ENCODE results near the gene IRF5.

The IRF5 gene

DNA sequence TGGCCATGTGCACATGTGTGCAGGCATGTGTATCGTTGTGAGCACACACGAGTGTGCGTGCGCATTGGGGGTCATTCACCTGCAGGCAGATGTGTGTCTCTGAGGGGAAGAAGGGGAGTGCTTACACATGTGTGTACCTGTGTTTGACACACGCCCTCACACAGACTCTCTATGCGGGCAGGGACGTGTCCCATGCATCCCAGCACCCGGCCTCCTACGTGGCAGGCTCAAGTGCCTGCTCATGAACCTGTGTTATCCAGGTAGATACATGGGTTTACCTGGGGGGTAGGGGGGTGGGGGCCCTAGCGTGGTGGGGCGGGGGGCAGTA, 45.8 kb upstream of the IRF5 start:
- no peak overlapping the region for H3K4me3 ChIP-seq (ENCODE audit: low read depth, low read length)
- TF ChIP-seq, protein P1, sequence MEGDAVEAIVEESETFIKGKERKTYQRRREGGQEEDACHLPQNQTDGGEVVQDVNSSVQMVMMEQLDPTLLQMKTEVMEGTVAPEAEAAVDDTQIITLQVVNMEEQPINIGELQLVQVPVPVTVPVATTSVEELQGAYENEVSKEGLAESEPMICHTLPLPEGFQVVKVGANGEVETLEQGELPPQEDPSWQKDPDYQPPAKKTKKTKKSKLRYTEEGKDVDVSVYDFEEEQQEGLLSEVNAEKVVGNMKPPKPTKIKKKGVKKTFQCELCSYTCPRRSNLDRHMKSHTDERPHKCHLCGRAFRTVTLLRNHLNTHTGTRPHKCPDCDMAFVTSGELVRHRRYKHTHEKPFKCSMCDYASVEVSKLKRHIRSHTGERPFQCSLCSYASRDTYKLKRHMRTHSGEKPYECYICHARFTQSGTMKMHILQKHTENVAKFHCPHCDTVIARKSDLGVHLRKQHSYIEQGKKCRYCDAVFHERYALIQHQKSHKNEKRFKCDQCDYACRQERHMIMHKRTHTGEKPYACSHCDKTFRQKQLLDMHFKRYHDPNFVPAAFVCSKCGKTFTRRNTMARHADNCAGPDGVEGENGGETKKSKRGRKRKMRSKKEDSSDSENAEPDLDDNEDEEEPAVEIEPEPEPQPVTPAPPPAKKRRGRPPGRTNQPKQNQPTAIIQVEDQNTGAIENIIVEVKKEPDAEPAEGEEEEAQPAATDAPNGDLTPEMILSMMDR (IDR thresholded peaks at IDR 0.05; ENCODE audit: borderline replicate concordance, insufficient read depth, low read depth, low read length): no peak

- H3K4me3 ChIP-seq (ENCODE audit: low read depth, low read length): no peak overlapping the region
- TF ChIP-seq, protein P1 (IDR thresholded peaks at IDR 0.05; ENCODE audit: borderline replicate concordance, insufficient read depth, low read depth, low read length): no peak
These were observed 45.0 kb upstream of the IRF5 start for GRCh38 chr7:128892521-128893250.

DNA sequence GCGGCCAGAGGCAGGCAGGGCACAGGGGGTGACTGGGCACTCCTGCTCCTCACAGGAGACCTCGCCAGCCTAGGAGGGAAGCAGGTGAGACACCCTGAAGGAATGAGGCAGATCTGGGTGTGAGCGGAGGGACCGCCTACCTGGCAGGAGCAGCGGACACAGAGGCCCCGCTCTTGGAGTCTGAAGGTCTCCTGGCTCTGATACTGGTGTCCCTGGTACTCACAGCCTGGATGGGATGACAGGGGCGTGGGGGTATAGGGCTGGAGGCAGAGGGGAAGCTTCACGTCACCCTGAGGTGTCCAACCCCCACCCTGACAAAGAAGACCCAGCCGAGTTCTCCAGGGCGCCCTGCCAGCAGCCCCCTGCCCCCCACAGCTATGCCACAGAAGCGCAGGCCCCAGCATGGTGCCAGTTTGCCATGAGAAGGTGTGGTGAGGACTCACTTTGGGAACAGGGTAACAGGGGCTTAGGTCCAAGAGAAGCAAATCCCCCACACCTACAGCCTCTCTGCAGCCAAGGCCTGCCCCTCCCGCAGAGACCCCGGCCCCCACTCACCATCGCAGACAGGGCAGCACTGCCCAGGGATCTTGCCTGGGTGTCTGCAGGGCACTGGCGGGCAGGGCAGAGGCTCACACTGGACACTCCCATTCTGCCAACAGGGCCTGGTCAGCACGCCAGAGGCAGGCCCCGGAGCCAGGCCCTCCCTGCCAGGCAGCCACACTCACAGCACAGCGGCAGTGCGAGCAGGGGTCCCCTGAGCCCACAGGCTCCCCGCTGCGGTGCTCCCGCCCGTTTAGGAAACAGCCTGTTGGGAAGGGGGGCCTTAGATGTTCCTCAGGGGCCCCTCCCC, 44.3 kb upstream of the IRF5 start:
- TF ChIP-seq, protein P1 (IDR thresholded peaks at IDR 0.05; ENCODE audit: borderline replicate concordance, insufficient read depth, low read depth, low read length): no peak

DNA sequence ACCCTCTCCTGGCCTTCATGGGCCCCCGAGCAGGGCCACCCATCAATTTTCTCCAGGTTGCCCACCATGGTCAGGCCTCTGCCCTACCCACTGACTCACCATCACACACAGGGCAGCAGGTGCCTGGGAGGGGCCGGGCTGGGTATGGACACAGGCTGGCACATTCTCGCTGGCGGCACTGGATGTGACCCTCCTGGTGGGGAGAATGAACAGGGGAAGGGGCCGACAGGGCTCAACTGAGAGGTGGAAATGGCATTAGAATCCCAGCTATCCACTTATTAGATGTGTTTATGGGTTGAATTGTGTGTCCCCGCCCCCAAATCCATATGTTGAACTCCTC, 43.7 kb upstream of the IRF5 start:
- H3K4me3 ChIP-seq (ENCODE audit: low read depth, low read length): no peak overlapping the region
- TF ChIP-seq, protein P1 (IDR thresholded peaks at IDR 0.05; ENCODE audit: borderline replicate concordance, insufficient read depth, low read depth, low read length): no peak

More for the DNA sequence above, 44.3 kb upstream of the IRF5 start:
- H3K4me3 ChIP-seq (ENCODE audit: low read depth, low read length): no peak overlapping the region

DNA sequence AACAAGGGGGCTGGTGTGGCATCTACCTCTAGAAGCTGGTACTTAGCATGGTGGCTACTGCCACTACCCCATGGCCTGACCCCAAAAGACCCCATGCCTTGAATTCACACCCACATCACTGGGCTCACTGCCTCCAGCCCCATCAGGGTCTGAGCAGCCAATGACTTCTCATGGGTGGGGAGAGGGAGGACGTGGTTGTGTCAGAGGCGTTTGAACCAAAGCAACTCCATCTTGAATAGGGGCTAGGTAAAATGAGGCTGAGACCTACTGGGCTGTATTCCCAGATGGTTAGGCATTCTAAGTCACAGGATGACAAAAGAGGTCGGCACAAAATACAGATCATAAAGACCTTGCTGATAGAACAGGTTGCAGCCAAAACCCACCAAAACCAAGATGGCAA, 42.4 kb upstream of the IRF5 start:
- H3K4me3 ChIP-seq (ENCODE audit: low read depth, low read length): no peak overlapping the region
- TF ChIP-seq, protein P1 (IDR thresholded peaks at IDR 0.05; ENCODE audit: borderline replicate concordance, insufficient read depth, low read depth, low read length): no peak

DNA sequence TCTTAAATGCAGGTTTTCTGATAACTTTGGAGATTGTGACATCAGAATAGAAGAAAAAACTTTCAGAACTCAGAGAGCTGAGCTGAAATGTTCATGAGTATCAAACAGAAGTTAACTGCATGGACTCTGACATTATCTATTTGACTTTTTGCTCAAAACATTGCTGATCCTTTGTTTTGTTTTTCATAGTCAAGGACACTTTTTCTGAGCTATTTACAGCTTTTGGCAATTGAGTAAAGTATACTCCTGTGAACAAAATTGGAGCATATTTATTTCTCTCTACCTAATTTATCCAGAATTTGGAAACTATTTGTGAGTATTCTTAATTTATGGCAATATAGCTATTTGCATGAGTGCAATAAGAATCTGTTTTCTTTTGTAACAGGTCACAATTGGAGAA, 38.3 kb upstream of the IRF5 start:
- TF ChIP-seq, protein P1 (IDR thresholded peaks at IDR 0.05; ENCODE audit: borderline replicate concordance, insufficient read depth, low read depth, low read length): no peak

DNA sequence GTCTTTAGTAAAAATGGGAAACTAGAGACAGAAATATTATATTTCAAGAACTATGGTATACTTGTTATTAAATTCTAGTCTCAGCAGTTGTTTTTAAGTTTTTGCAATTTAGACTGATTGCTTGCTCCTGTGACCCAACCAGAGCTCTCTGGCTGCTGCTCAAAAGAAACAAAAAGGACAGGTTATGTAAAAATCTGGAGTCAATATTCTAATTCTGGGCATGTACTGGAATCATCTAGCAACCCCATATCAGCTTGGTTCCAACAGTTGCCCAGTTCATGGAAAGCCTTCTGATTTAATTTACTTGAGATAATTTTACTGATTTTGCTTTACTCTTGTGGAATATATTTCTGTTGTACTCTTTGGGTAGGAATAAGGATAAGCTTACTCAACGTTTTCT, 37.5 kb upstream of the IRF5 start:
- H3K4me3 ChIP-seq (ENCODE audit: low read depth, low read length): no peak overlapping the region
- TF ChIP-seq, protein P1 (IDR thresholded peaks at IDR 0.05; ENCODE audit: borderline replicate concordance, insufficient read depth, low read depth, low read length): no peak

More for the DNA sequence above, 38.3 kb upstream of the IRF5 start:
- no peak overlapping the region for H3K4me3 ChIP-seq (ENCODE audit: low read depth, low read length)
